ENCODE measurements around the gene SHC3. TPM values are rescaled to one million over a fixed set of nuclear protein-coding genes. Genes with fewer than 3 reads are reported as not detected.

The SHC3 gene
- total and polyA plus RNA-seq, 12 donors, result 5.6 to 56.7 (median 20.9) TPM

GRCh38 chr9:89153232-89154017 lies 25.2 kb downstream of the SHC3 start:
- no peaks in the 10 kb centered on the region for H3K36me3 ChIP-seq (replicated peaks in 1 of 2)
- intact Hi-C loops (cut with DNase I), result no loop called here
- no peaks in the 10 kb centered on the region for H3K9me3 ChIP-seq (replicated peaks in 1 of 3)
- peak; percentile 61 to 89 (median 85) for DNase-seq
- peak overlapping the region in 4 of 5 donors; percentile 55 to 91 (median 82) for H3K27ac ChIP-seq
- WGBS, 4 donors, result 49 to 56% (median 52%) methylated on average over 13 to 14 of the region's 14 CpGs
- peak in 1 of 2 donors; percentile 91 for TF ChIP-seq POLR2A (IDR thresholded peaks at IDR 0.05)
- TF ChIP-seq, protein P1, sequence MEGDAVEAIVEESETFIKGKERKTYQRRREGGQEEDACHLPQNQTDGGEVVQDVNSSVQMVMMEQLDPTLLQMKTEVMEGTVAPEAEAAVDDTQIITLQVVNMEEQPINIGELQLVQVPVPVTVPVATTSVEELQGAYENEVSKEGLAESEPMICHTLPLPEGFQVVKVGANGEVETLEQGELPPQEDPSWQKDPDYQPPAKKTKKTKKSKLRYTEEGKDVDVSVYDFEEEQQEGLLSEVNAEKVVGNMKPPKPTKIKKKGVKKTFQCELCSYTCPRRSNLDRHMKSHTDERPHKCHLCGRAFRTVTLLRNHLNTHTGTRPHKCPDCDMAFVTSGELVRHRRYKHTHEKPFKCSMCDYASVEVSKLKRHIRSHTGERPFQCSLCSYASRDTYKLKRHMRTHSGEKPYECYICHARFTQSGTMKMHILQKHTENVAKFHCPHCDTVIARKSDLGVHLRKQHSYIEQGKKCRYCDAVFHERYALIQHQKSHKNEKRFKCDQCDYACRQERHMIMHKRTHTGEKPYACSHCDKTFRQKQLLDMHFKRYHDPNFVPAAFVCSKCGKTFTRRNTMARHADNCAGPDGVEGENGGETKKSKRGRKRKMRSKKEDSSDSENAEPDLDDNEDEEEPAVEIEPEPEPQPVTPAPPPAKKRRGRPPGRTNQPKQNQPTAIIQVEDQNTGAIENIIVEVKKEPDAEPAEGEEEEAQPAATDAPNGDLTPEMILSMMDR (IDR thresholded peaks at IDR 0.05), result no peak
- no peaks in the 10 kb centered on the region for H3K27me3 ChIP-seq
- H3K4me1 ChIP-seq (replicated peaks in 1 of 2), result peaks cover 10 to 17% of the 10 kb centered on the region in 2 donors
- no peak overlapping the region for H3K4me3 ChIP-seq

DNA sequence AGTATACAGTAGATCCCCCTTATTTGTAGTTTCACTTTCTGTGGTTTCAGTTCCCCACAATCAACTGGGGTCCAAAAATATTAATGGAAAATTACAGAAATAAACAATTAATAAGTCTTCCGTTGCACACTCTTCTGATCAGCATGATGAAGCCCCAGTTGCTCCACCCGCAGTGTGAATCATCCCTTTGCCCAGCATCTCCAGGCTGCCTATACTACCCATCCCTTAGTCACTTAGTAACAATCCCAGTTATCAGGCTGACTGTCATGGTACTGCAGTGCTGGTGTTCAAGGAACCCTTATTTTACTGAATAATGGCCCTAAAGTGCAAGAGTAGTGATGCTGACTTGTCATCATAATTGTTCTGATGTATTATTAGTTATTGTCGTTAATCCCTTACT lies 28.9 kb downstream of the SHC3 start:
- DNase-seq, result peak in 5 of 7 donors; percentile 37 to 62 (median 41)
- H3K36me3 ChIP-seq (replicated peaks in 1 of 2), result no peaks in the 10 kb centered on the region
- no peaks in the 10 kb centered on the region for H3K9me3 ChIP-seq (replicated peaks in 1 of 3)
- intact Hi-C loops (cut with DNase I), result no loop called here
- H3K4me3 ChIP-seq, result no peak overlapping the region
- no peaks in the 10 kb centered on the region for H3K27me3 ChIP-seq
- no peak overlapping the region for H3K27ac ChIP-seq
- TF ChIP-seq, protein P1 (IDR thresholded peaks at IDR 0.05), result no peak
- TF ChIP-seq POLR2A (IDR thresholded peaks at IDR 0.05), result no peak
- peaks cover 10 to 11% of the 10 kb centered on the region in 2 donors for H3K4me1 ChIP-seq (replicated peaks in 1 of 2)
- 66 to 76% (median 73%) methylated on average over 3 of the region's 3 CpGs for WGBS, 4 donors

DNA sequence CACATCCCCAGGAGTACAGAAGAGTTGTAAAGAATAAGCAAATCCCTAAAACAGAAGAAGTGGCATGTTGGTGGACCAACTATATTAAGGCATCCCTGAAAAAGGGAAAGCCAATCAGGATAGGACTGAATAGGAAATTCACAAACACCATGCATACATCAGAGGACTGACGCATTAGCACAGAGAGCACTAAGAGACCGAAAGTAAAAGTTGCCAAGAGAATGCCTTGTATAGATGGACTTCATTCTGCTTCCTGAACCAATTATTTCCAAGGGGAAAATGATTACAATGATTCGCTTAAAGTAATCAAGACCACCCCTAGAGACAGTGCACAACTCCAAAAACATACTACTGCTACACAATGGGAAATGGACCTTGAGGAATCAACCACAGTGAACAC lies 33.5 kb downstream of the SHC3 start:
- no peak for DNase-seq
- no peaks in the 10 kb centered on the region for H3K4me1 ChIP-seq (replicated peaks in 1 of 2)
- no peaks in the 10 kb centered on the region for H3K9me3 ChIP-seq (replicated peaks in 1 of 3)
- intact Hi-C loops (cut with DNase I), result no loop called here
- H3K27me3 ChIP-seq, result no peaks in the 10 kb centered on the region
- H3K36me3 ChIP-seq (replicated peaks in 1 of 2), result no peaks in the 10 kb centered on the region
- H3K27ac ChIP-seq, result no peak overlapping the region
- 80 to 96% (median 90%) methylated on average over 3 of the region's 3 CpGs for WGBS, 4 donors
- H3K4me3 ChIP-seq, result no peak overlapping the region
- TF ChIP-seq POLR2A (IDR thresholded peaks at IDR 0.05), result no peak
- TF ChIP-seq, protein P1 (IDR thresholded peaks at IDR 0.05), result no peak

GRCh38 chr9:89144238-89144637 lies 34.4 kb downstream of the SHC3 start:
- 85 to 100% (median 87%) methylated on average over 2 of the region's 2 CpGs for WGBS, 4 donors
- Histone ChIP-seq H3K27me3 (no peaks in the 10 kb centered on the region), H3K9me3 (replicated peaks in 1 of 3) (no peaks in the 10 kb centered on the region), H3K27ac (no peak overlapping the region), H3K4me1 (replicated peaks in 1 of 2) (peaks cover 0 to 6% of the 10 kb centered on the region in 2 donors), H3K36me3 (replicated peaks in 1 of 2) (no peaks in the 10 kb centered on the region), H3K4me3 (no peak overlapping the region)
- intact Hi-C loops (cut with DNase I), result no loop called here
- DNase-seq, result no peak
- TF ChIP-seq, protein P1 (IDR thresholded peaks at IDR 0.05), result no peak
- TF ChIP-seq POLR2A (IDR thresholded peaks at IDR 0.05), result no peak
